GM13977 (cell line): ENCODE data around the gene CD3G.

Experiments used
- DNase-seq: peaks from one replicate; pipeline ENCODE4 v3.0.0; 2012; ENCODE audit warnings: low spot score
- CTCF ChIP-seq: IDR thresholded peaks from 2 replicates; pipeline ENCODE4 v1.5.1; 2012; ENCODE audit warnings: mild to moderate bottlenecking, control low read depth; ENCODE audit not compliant: insufficient read depth; ENCODE audit errors: extremely low read depth, missing control alignments
- in situ Hi-C: fragments of 300-500 bp; cut with MboI; formaldehyde crosslinking; loops from one replicate; pipeline ENCODE4 v1.12.0; 2022; ENCODE audit warnings: low sequenced_read_pairs, low pct_unique_long_range_greater_than_20kb, mixed read lengths, inconsistent platforms; ENCODE audit not compliant: unreplicated experiment

Gene CD3G

GRCh38 chr11:118382954-118383353 lies 38.8 kb downstream of the CD3G start:
- no peak for DNase-seq
- in situ Hi-C loops: no loop called here
- no peak for TF ChIP-seq CTCF

DNA sequence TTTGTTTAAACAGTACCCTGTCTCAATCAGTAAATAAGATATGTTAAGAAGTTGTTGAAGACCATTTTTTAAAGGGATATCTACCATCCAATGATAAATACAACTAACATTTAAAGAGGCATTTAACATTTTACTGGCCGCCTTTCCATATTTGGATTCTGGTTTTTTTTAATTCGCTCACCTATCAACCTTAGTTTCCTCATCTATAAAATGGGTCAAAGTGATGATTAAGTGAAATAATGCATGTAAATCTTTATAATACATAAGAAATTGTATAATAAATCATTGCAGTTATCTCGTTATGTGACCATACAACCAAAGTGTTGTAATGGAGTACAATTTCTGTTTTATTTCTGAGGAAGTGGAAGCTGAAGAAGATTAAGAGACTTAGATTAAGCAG lies 39.5 kb downstream of the CD3G start:
- DNase-seq: no peak
- TF ChIP-seq CTCF: no peak
- in situ Hi-C loops: no loop called here

DNA sequence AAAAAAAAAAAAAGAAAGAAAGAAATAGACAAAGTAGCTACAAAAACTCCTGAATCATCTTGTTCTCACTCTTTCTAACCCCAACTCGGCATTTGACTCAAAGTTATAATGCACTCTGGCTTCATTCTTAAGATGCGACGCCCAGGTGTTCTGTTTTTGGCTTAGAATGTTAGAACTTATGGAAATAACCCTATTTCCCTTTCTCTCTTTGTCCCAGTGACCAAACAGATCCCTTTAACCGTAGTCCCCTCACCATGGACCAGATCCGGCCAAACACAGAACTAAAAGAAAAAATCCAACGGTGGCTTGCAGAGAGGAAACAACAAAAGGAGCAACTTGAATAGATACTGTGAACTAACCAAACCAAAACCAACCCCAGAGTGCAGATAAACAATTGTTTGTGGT lies 52.0 kb downstream of the CD3G start:
- no peak for TF ChIP-seq CTCF
- no peak for DNase-seq
- in situ Hi-C loops: loop anchor here (10.0 kb wide), 1 partner anchor 99 kb away; no protein-coding TSS in a partner anchor

- TF ChIP-seq CTCF: no peak
- no peak for DNase-seq
- in situ Hi-C loops: loop anchor here (10.0 kb wide), 1 partner anchor 97 kb away; no protein-coding TSS in a partner anchor
Measured at GRCh38 chr11:118397448-118397847, 53.3 kb downstream of the CD3G start.

GRCh38 chr11:118398791-118399559 lies 54.8 kb downstream of the CD3G start:
- TF ChIP-seq CTCF: no peak
- in situ Hi-C loops: loop anchor here (10.0 kb wide), 1 partner anchor 96 kb away; no protein-coding TSS in a partner anchor
- DNase-seq: peak; percentile 17

- DNase-seq: peak; percentile 87
- in situ Hi-C loops: no loop called here
- TF ChIP-seq CTCF: no peak
Measured at GRCh38 chr11:118401151-118401879, 57.2 kb downstream of the CD3G start, which contains the start of gene ATP5MG. Gene ATP5MG (plus strand): TSS chr11:118401606. CDS start chr11:118401666, 60 bp downstream.
